HG03039 (cell line): ENCODE data around the gene PIWIL4.
"Not testable (repeated sequence)": the region's sequence is repeated elsewhere in the genome, so short reads cannot be mapped to it uniquely, and the experiment has no call there.

Experiments used
- ATAC-seq: cut with Tn5 transposase; IDR thresholded peaks from one replicate; pipeline ENCODE4 v1.9.1; 2021; ENCODE audit warnings: mild to moderate bottlenecking, moderate library complexity; ENCODE audit not compliant: unreplicated experiment

The PIWIL4 gene

DNA sequence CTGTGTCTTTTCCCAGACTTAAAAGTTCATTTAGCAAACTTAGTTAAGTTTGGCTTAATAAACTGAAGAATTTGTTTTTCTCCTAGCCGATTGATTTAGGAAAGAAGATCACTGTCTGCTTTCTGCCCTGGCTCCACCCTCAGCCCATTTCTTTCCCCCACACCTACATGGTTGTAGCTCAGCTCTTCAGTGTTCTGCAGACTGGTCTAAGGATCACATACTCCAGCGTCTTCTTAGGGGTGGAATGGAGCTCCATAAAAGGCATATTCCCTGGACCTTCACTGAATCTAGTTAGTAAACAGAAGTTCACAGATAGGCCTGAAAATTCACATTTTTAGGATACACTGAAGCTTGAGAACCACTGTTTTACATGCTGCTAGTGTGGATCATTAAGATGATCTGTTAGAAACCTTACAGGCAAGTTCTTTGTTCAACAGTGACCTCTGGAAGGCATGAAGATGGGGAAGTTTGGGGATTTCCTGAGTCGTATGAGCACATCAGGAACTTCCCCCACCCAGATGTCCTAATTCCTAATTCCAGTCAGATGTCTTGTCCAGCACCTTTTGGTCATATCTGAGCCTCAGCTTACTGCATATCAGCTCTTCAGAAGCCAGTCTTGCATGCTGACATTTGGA lies 16.8 kb downstream of the PIWIL4 start:
- ATAC-seq: peak; percentile 59

DNA sequence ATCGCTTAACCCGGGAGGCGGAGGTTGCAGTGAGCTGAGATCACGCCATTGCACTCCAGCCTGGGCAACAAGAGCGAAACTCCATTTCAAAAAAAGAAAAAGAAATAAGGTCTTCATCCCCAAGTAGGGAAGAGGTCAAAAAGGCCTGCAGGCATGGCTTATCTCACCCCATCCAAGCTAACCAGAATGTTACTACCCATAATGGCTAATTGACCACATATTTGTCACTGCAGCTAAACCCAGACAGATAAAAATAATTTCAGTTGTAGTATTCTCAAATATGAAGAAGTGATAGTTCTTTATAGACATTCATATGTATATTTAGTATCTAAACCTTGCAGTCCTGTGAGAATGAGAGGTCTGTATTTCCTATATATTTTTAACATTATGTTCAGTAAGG lies 17.8 kb downstream of the PIWIL4 start:
- ATAC-seq: no peak

DNA sequence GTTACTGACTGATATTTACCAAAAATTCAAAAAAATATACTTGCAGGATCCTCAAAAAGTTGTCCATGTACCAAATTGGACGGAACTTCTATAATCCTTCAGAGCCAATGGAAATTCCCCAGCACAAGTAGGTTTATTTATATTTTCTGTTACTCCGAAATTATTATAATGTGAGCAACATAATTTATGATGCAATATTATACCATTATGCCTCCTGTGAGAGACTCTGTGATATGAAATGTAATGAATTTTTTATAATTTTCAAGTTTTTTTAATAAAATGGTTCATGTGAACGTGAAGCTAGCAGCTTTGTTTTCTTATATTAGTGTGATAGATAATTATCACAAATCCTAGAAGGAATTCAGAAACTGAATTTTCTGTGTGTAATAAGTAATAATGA lies 18.2 kb downstream of the PIWIL4 start:
- no peak for ATAC-seq

DNA sequence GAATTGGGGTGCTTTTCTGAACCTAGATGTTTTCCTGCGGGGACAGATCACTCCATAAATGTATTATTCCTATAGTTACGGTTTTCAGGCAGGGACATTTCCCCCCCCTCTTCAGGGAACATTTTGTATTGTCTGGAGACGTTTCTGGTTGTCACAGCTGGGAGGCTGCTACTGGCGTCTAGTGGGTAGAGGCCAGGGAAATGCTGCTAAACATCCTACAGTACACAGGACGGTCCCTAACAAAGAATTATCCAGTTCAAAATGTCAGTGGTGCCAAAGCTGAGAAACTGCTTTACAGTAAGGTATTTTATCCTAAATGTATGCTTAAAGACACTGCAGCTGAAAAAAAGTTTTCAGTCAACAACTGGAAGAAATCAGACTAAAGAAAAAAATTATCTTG lies 19.4 kb downstream of the PIWIL4 start:
- ATAC-seq: no peak

DNA sequence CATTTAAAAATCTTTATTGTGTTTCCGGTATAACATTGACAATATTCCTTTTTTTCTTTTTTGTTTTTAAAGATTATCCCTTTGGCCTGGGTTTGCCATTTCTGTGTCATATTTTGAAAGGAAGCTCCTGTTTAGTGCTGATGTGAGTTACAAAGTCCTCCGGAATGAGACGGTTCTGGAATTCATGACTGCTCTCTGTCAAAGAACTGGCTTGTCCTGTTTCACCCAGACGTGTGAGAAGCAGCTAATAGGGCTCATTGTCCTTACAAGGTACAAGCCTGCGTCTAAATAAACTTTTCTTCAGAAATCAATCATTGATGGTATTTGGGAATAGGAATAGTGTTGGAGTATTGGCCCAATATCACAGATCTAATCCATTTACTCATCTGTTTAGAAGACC lies 19.8 kb downstream of the PIWIL4 start:
- ATAC-seq: no peak

DNA sequence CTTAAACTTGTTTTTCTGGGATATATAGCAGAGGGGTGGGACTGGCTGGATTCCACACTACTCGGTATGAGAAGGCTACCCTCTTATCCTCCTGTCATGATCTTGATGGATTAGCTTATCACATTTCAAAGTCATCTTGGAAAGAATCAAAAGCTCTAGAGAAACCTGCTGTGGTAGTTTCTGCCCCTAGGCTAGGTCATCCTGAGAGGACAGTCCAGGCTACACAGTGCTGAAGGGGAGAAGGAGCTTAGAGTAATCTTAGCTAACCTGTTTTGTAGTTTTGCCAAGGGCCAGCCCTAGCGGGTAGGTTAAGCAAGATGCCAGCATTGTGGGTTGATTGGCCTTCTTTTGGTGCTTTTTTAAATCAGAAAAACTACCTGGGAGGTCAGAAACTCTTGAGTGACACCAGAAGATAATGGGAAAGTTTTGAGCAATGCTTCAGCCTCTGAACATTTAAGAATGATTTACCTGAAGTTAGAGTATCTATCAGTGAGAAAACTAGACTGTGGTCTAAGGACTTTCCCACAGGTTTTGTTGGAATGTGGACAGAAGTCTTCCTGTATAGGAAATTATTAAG lies 21.3 kb downstream of the PIWIL4 start:
- no peak for ATAC-seq

DNA sequence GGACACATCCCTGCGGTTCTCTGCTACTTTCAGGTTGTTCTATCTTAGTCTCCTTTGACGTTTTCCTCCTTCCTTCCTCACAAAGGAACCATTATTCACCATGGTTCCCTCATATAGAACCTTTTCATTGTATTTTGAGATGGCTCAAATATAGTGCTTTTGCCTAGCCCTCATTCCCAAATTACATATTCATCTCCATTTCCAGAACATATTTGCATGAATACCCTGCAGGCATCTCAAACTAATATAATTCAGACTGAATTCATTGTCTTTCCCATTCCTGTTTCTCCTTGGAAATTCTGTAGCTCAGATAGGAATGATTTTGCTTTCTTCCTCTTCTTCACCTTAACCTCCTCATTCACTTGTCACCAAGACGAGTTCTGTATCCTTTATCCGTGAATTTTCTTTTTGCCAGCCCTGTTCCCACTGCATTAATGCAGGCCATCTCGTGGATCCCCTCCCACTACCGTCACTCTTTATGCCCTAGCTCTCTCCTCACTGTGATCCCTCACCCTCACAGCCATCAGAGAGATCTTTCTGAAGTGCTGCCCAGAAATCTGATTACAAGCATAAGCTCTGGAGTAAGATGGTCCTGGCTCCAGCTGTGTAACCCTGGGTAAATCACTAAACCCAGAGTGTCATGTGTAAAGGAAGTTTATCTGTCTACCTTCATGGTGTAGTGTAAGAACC lies 23.3 kb downstream of the PIWIL4 start:
- ATAC-seq: no peak

DNA sequence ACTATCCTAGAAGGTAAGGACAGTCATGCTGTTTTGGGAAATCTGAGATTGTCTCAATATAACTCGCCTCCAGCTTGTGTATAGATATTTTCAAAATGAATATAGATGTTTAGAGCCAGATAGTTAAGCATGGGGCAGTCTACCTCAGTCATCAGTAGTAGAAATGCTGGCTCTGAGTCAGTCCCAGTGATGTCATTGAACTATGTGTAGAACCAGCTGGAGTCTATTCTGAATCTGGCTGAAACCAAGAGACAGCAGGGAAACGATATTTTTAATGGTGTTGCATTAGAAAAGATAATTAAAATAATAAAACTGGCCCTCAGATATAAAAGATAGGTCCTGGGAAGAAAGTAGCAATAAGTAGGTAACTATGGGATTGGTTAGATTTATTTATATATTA lies 25.9 kb downstream of the PIWIL4 start:
- peak; percentile 70 for ATAC-seq

DNA sequence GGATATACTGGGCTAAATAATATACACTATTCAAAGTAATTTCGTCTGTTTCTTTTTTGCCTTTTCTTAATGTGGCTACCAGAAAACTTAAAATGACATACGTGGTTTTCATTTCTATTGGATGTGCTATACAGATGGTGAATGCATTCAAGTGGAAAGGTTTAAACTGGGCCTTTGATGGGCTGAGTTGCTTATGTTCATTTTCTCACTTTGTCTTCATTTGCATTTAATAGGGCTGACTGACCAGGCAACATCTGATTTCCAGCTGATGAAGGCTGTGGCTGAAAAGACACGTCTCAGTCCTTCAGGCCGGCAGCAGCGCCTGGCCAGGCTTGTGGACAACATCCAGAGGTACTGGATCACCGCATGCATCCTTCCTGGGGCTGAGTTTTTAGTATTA lies 27.9 kb downstream of the PIWIL4 start:
- no peak for ATAC-seq

DNA sequence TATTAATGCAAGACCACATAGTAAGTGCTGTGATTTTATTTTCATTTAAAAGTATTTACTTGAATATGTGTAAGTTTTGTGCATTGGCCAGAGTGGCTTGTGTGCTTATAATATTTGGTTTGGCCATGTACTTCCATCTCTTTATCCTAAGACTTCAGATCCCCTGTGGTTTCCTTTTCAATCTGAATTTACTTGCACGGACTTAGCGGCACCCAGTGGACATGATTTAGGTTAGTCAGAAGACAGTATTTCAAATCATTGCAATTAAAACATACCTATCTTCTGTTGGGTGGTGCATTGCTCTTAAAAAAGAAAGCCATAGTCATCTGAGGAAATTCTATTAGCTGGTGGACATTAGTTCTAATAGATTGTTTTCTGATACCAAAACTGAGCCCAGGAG lies 30.7 kb downstream of the PIWIL4 start:
- no peak for ATAC-seq

DNA sequence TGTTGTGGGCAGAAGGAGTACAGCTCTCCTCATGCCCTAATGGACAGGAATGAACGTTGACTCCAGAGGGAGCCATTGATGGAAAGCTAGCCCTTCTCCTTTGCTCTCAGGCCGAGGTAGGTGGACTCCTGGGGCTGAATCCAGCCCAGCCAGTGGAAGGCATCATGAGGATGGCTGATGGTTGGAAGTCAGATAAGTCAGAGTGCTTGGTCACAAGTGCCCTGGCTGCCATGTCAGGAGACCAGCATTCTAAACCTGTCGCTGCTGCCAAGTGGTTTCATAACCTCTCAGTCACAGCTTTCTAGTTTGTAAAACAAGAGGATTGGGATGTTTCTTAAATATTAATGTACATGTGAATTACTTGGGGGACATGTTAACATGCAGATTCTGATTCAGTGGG lies 32.3 kb downstream of the PIWIL4 start:
- ATAC-seq: no peak

DNA sequence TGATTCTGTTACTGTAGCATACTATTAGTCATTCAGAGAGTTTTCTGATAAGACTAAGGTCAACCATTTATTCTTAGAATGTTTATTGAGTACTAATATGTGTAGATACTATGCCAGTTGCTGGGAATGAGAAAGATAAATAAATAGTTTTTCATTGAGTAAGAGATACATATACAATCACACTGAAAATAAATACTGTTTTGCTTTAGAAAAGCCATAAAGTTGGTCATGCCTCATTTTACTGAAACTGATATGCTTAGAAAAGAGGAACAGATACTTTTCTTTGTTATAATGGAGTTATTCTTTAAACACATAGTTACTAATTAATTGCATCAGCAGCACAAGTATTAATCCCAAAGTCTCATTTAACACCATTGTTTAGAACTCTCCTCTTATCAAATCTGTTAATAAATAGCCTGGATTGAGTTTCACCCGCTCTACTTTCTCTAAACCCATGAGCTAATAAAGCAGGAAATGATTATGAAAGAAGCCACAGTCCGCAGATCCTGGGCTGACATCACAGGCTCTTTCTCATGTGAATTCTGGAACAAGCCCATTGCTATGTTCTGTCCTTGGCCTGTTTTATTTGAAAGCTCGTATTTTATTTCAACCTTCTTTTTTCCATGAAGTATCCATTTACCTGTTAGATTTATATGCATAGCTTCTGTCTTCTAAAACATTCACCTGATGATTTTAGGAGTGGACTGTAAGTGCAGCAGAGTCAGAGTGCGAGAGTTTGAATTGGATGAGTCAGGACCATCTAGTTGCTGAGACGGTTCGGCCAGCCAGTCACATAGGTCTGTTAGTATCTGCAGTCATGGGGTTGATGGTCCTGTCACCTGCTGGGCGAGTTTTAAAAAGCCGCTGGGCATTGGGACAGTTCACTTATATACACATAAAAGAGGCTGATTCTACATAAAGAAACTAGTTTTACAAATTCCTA lies 35.5 kb downstream of the PIWIL4 start:
- ATAC-seq: peak; percentile 91

DNA sequence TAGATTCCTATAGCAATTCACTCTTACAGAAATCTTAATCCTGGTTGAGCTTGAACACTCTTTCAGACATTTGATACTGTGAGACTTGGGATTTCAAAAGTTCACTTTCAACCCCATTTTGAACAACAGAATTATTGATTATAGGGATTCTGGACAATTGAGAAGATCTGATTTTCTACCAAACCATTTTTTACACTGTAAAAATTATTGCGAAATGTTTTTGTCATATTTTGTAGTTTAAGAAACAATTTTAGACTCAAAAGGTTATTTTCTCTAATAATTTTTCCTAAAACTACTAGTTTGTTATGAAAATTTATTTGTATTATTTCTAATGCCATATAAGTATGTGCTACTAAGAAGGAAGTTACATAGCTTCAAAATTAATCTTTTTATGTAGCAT lies 36.4 kb downstream of the PIWIL4 start:
- ATAC-seq: no peak

DNA sequence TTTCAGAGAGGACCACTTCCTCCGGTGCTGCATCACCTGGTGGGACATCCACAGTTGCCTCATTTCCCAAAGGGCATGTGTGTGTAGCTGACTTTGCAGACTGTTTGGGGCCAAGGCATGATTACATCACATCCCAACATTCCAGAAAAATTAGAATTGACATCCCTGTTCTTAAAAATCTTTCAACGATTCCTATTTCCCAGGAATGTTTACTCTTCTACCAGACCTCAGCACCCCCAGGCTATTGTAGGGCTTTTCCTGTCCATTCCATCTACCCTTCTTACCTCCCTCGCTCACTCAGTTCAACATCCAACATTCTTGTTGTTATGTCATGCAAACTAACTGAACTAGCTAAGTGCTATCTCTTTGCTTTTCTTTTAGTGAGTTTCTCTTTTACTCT lies 37.3 kb downstream of the PIWIL4 start:
- ATAC-seq: no peak

DNA sequence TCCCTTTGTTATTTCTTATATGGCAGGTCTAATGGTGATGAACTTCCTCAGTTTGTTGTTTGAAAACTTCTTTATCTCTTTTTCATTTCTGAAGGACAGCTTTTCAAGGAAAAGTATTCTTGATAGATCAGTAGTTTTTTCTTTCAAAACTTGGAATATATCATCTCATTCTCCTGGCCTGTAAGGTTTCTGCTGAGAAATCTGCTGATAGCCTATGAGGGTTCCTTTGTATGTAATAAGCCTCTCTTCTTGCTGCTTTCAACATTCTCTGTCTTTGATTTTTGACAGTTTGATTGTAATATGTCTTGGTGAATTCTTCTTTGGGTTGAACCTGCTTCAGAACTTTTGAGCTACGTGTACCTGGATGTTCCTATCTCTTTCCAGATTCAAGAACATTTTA lies 46.0 kb downstream of the PIWIL4 start:
- ATAC-seq: no peak

DNA sequence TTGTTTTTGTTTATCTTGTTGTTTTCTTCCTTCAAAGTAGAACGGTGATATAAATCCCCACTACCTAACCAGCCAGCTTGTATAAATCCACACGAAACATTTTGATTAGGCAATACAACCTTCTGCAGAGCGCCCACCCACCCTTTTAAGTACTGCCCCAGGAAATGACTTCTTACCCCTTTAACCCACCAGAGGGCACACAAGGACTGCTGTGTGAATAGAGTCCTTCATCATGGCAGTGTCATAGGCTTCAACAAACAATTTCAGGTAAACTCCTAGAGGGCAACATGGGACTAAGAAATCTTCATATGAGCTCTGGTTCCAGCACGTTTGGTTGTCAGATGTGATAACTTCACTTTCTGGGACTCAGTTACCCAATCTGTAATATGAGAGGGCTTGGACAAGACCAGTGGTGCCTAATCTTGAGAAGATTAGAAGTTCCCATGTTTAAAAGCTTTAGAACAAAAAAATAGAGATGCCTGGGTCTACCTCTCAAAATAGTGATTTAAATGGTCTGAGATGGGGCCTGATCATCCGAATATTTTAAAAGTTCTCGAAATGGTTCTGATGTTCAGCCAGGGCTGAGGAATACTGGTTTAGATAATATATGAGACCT lies 56.1 kb downstream of the PIWIL4 start:
- no peak for ATAC-seq

DNA sequence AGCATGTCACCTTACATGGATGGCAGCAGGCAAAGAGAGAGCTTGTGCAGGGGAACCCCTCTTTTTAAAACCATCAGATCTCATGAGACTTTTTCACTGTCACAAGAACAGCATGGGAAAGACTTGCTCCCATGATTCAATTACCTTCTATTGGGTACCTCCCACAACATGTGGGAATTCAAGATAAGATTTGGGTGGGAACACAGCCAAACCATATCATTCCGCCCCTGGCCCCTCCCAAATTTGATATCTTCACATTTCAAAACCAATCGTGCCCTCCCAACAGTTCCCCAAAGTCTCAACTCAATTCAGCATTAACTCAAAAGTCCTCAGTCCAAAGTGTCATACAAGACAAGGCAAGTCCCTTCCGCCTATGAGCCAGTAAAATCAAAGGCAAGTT lies 58.3 kb downstream of the PIWIL4 start:
- ATAC-seq: not testable (repeated sequence)

DNA sequence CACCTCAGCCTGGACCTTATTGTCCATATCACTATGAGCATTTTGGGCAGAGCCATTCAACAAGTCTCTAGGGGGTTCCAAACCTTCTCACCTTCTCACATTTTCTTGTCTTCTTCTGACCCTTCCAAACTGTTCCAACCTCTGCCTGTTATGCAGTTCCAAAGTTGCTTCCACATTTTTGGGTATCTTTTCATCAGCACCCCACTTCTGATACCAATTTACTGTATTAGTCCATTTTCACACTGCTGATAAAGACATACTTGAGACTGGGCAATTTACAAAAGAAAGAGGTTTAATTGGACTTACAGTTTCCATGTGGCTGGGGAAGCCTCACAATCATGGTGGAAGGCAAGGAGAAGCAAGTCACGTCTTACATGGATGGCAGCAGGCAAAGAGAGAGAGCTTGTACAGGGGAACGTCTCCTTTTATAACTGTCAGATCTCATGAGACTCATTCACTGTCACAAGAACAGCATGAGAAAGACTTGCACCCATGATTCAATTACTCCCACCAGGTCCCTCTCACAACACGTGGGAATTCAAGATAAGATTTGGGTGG lies 59.9 kb downstream of the PIWIL4 start:
- not testable (repeated sequence) for ATAC-seq

DNA sequence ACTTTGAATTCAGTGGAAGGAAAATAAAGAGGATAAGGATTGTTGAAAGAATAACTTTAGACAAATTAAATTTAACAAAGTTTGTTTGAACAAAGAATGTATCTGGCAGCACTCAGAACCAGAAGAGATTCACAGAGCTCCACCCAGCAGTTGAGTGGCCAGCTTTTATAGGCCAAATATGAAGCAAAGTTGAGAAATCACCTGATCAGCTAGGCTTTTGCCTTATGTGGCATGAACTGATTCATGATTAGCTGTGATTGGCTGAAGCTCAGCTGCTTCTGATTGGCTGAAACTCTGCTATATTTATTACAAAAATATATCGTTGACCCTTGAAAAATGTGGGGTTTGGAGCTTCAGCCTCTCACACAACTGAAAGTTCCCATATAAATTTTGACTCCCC lies 62.6 kb downstream of the PIWIL4 start:
- no peak for ATAC-seq

DNA sequence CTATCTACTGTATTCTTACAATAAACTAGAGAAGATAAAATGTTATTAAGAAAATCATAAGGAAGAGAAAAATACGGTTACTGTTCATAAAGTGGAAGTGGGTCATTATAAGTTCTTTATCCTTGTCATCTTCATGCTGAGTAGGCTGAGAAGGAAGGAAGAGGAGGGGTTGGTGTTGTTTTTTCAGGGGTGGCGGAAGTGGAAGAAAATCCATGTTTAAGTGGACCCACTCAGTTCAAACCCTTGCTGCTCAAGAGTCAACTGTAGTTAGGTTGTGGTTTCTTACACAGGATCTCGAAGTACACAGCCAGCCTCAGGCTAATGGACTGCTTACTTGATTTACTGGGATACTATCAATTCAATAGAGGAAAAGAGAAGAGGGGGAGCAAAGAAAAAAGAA lies 63.1 kb downstream of the PIWIL4 start:
- ATAC-seq: no peak

DNA sequence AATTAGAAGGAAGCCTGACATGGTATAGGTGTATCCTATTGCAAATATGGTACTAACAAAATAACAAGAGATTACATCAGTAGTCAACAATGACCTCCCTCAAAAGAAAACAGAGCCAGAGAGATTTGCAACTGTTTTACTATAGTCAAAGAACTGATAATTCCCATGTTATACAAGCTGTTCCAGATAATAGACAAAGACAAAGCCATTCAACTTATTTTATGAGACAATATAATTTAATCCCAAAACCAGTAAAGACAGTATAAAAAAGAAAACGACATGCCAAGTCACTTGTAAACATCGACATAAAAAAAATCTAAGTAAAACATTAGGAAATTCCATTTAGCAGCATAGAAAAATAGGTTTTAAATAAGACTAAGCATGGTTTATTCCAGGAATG lies 65.2 kb downstream of the PIWIL4 start:
- ATAC-seq: no peak
